ENCODE measurements around the gene TTLL13. TPM values are rescaled to one million over a fixed set of nuclear protein-coding genes. Genes with fewer than 3 reads are reported as not detected.
A peak's percentile ranks its signal among the peaks of the same experiment; 100 is the strongest.
"Not testable (repeated sequence)": the region's sequence is repeated elsewhere in the genome, so short reads cannot be mapped to it uniquely, and the experiment has no call there.

TTLL13 gene
- total RNA-seq, 1 experiment from 2014 or later = 0.28 TPM

DNA sequence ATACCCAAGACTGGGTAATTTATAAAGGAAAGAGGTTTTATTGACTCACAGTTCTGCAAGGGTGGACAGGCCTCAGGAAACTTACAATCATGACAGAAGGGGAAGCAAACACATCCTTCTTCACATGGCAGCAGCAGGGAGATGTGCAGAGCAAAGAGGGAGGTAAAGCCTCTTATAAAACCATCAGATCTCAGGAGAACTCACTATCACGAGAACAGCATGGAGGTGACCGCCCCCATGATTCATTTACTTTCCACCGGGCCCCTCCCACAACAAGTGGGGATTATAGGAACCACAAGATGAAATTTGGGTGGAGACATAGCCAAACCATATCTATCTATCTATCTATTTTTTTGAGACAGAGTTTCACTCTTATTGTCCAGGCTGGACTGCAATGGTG is 10.0 kb upstream of the TTLL13 start:
- DNase-seq (ENCODE audit: low spot score) = no peak

DNA sequence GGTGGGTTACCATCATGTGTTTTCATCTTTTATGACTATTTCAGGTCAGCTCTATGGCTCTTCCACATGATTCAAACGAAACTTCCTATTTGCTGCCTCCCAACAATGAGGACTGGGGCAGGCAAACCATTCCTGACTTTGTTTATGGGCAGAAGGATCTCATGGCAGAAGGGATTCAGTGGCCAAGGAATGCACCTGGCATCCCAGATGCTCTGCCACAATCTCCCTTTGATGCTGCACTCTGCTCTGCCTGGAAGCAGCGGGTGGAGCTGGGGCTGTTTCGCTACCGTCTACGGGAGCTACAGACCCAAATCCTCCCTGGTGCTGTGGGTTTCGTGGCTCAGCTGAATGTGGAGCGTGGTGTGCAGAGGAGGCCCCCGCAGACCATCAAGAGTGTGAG is 8.5 kb upstream of the TTLL13 start:
- no peak for DNase-seq (ENCODE audit: low spot score)

DNA sequence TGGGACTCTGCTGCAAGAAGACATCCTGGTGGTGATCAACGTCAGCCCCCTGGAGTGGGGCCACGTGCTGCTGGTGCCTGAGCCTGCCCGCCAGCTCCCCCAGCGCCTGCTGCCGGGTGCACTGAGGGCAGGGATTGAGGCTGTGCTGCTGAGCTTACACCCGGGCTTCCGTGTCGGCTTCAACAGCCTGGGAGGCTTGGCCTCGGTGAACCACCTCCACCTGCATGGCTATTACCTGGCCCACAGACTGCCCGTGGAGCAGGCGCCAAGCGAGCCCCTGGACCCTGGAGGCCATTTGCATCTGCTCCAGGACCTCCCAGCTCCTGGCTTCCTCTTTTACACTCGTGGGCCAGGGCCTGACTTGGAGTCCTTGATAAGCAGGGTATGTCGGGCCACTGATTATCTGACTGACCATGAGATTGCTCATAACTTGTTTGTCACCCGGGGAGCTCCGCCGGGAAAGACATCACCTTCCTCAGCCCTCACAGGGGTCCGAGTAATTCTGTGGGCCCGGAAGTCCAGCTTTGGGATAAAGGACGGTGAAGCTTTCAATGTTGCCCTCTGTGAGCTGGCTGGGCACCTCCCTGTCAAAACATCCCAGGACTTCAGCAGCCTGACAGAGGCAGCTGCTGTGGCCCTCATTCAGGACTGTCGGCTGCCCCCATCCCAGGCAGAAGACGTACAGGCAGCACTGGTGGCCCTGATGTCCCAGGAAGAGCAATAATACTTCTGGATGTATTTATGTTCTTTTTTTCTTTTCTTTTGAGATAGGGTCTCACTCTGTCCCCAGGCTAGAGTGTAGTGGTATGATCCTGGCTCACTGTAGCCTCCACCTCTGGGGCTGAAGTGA is 7.8 kb upstream of the TTLL13 start:
- no peak for DNase-seq (ENCODE audit: low spot score)

- DNase-seq (ENCODE audit: low spot score) = no peak
Measured at GRCh38 chr15:90243943-90244639, 5.3 kb upstream of the TTLL13 start.

GRCh38 chr15:90248789-90249202 is 560 bp upstream of the TTLL13 start:
- no peak for DNase-seq (ENCODE audit: low spot score)

DNA sequence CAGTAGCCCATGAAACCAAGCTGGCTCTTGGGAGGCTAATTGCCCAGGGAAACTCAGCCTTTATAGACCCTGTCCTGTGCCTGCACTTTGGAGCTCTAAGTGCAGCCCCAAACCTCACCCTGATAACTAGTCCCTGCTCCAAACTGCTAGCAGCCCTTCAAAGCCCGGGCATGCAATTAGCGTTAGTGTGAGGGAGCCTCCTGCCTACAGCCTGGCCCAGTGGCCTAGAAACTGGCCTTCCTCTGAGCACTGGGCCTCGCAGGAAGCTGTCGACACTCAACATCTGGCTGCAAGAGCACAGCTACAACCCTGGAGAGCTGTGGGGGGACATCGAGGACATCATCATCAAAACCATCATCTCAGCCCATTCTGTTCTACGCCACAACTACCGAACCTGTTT is 8.4 kb downstream of the TTLL13 start:
- DNase-seq (ENCODE audit: low spot score) = no peak

- DNase-seq (ENCODE audit: low spot score) = no peak
Measured at GRCh38 chr15:90259524-90259923, 10.2 kb downstream of the TTLL13 start.

DNA sequence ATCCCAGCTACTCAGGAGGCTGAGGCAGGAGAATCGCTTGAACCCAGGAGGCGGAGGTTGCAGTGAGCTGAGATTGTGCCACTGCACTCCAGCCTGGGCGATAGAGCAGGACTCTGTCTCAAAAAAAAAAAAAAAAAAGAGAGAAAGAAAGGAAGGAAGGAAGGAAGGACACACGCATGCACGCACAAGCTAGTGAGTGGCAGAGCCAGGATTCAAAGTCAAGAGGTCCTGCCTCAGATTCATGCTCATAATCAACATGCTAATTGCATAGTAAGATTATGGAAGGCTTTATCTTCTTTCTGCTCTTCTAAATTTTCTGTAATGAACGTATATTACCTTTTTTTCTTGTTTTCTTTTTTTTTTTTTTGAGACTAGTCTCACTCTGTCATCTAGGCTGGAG is 11.4 kb downstream of the TTLL13 start:
- DNase-seq (ENCODE audit: low spot score) = not testable (repeated sequence)

DNA sequence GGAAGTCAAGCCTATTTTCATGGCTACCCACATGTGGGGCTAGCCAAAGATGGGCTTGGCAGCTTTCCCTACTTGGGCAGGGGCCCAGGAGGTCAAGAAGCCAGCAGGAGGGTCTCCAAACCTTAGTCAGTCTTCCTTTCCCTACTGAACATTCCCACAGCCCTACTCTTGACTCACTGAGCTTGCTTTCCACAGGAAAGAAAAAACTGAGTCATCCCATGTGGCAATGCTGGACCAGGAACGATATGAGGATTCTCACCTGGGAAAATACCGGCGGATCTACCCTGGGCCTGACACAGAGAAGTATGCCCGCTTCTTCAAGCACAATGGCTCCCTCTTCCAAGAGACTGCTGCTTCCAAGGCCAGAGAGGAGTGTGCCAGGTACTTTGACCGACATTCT is 12.5 kb downstream of the TTLL13 start:
- no peak for DNase-seq (ENCODE audit: low spot score)

DNA sequence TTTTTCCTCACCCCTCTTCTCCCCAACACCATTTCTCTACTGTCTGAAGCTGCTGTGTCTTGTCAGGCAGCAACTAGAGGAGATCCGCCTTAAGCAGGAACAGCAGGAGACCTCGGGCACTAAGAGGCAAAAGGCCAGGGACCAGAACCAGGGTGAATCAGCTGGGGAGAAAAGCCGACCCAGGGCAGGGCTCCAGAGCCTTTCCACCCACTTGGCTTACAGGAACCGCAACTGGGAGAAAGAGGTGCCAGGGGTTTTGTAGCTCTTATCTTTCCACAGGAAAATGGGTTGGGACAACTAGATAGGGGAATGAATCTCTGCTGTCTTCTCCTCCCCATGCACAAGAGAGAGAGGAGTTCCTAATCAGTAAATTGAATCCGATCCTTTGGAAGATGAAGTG is 13.1 kb downstream of the TTLL13 start:
- DNase-seq (ENCODE audit: low spot score) = no peak

DNA sequence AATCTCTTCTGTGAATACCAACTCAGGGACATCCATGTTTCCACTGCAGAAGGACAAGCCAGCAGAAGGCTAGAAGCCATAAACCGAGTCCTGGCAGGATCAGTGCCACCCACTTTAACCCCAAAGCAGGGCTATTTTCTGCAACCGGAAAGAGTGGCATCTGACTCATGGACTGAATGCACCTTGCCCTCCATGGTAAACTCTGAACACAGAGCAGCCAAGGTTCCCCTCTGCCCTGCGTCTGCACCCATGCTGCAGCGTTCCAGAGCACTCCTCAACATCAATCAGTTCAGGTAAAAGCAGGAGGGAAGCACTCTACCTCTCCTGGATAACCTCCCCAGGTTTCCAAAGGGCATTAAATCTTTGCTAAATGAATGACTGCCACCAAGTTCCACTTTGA is 15.3 kb downstream of the TTLL13 start:
- DNase-seq (ENCODE audit: low spot score) = peak; percentile 88

GRCh38 chr15:90265271-90266060 is 16.1 kb downstream of the TTLL13 start, which contains the start of gene NGRN:
Gene NGRN, plus strand, starts transcription at chr15:90265672. Its CDS starts 41 bp downstream, at chr15:90265713.
- DNase-seq (ENCODE audit: low spot score) = peak; percentile 95

DNA sequence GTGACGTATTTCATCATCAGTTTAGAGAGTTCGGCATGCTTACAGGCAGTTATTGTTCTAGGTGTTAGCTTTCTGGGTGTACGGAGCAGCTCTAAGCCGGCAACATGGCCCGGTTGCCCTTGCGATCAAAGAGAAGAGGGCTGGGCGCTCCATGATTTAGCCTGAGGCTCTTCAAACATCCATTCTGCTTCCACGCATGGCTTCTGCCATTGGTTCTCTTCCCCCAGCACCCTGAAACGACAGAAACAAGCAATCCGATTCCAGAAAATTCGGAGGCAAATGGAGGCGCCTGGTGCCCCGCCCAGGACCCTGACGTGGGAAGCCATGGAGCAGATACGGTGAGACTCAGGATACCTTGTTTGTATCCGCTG is 16.7 kb downstream of the TTLL13 start:
- DNase-seq (ENCODE audit: low spot score) = peak; percentile 64

DNA sequence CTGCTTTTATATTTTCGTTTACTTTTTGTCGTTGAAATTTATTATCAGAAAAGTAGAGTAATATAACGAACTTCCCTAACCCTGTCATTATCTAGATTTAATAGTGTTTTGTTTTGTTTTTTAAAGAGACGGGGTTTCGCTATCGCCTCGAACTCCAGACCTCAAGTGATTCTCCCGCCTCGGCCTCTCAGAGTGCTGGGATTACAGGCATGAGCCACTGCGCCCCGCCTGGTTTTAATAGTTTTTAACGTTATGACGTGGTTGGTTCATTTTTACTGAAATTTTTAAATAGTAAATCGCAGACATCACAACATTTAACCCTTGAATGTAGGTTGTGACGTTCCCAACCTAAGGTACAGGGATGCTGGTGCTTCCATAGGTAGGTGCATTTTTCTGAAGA is 17.1 kb downstream of the TTLL13 start:
- DNase-seq (ENCODE audit: low spot score) = no peak

- no peak for DNase-seq (ENCODE audit: low spot score)
Measured at GRCh38 chr15:90268415-90268814, 19.1 kb downstream of the TTLL13 start.

DNA sequence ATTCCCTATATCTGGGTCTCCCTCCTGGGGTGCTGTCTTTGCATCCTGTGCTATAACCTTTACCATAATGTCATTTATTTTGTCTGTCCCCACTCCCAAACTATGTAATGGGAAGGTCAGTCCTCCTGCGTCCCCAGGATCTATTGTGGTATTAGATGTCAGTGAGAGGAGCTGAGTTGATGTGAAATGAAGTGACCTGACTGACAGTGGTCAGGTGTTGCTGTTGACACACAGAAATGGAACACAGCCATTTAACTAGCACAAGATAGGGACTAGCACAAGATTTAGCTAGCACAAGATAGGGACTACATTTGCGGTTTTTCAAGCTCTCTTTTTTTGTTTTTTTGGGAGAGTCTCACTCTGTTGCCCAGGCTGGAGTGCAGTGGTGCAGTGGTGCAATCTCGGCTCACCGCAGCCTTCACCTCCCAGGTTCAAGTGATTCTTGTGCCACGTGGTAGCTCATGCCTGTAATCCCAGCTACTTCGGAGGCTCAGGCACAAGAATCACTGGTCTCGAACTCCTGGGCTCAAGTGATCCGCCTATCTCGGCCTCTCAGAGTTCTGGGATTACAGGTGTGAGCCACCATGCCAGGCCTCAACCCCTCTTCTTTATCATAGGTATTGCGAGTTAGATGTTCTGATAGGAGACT is 21.3 kb downstream of the TTLL13 start:
- DNase-seq (ENCODE audit: low spot score) = no peak

DNA sequence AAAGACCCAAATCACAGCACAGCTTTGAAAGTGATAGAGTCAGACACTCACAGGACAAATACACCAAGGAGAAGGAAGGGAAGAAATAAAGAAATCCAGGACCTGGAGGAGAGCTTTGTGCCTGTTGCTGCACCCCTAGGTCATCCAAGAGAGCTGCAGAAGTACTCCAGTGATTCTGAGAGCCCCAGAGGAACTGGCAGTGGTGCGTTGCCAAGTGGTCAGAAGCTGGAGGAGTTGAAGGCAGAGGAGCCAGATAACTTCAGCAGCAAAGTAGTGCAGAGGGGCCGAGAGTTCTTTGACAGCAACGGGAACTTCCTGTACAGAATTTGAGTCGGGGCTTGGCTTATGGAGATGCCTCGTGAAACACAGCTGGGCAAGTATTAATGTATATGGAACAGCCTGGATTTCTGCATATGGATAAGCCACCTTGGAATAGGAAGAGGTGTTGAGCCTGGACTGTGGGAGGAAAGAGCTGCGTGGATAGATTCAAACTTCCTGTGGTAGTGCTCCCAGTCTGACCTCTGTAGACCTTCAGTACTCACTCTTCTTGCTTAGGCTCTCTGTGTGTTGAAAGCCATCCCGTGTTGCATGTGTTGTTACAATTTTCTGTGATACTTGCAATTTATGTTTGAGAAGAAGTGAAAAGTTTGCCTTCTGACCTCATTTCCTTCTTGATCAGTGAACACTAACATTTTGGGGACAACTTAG is 22.3 kb downstream of the TTLL13 start:
- DNase-seq (ENCODE audit: low spot score) = no peak

DNA sequence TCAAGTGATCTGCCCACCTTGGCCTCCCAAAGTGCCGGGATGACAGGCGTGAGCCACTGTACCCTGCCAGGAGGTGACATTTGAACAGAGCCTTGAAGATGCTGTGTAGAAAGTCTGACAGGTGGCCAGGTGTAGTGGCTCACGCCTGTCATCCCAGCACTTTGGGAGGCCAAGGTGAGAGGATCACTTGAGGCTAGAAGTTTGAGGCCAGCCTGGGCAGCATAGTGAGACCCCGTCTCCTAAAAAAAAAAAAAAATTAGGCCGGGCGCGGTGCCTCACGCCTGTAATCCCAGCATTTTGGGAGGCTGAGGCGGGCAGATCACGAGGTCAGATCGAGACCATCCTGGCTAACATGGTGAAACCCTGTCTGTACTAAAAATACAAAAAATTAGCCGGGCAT is 29.1 kb downstream of the TTLL13 start:
- DNase-seq (ENCODE audit: low spot score) = not testable (repeated sequence)

GRCh38 chr15:90280743-90281142 is 31.4 kb downstream of the TTLL13 start:
- not testable (repeated sequence) for DNase-seq (ENCODE audit: low spot score)

DNA sequence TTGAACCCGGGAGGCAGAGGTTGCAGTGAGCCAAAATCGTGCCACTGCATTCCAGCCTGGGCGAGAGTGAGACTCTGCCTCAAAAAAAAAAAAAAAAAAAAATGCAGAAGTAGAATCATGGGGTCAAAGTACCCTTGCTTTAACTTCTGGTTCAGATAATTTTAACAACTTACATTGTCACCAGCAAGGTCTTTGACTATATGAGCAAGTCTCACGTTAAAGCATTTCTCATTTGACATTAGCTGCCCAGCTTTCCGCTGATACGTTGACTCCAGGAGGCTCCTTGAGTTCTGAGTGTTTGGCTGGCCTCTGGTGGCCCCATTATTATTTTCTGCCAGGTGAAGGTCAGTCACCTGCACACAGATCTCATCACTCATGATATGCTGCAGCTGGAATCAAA is 32.3 kb downstream of the TTLL13 start:
- DNase-seq (ENCODE audit: low spot score) = not testable (repeated sequence)

GRCh38 chr15:90286678-90287077 is 37.3 kb downstream of the TTLL13 start:
- peak; percentile 57 for DNase-seq (ENCODE audit: low spot score)
